ENCODE measurements around the gene ALX4. TPM values are rescaled to one million over a fixed set of nuclear protein-coding genes. Genes with fewer than 3 reads are reported as not detected.

The ALX4 gene
- total and polyA plus RNA-seq, 2 experiments from 2014 or later: not detected

- no peaks in the 10 kb centered on the region; the same call in 2 of the 3 replicates for H3K36me3 Mint-ChIP-seq (ENCODE audit: low read depth)
- no peak for TF ChIP-seq ETS1 (IDR thresholded peaks at IDR 0.05)
- no peak for TF ChIP-seq ZNF114 (CRISPR knock-in tag; IDR thresholded peaks at IDR 0.05)
- TF ChIP-seq EZH2 (IDR thresholded peaks at IDR 0.05; ENCODE audit: low read depth, unreplicated experiment): no peak
- TF ChIP-seq STAT1 (IDR thresholded peaks at IDR 0.05; ENCODE audit: unreplicated experiment): no peak
- TF ChIP-seq EZH2phosphoT487 (IDR thresholded peaks at IDR 0.05; ENCODE audit: unreplicated experiment): no peak
- TF ChIP-seq ZNF462 (CRISPR knock-in tag; IDR thresholded peaks at IDR 0.05): no peak
- TF ChIP-seq NANOG (IDR thresholded peaks at IDR 0.05; ENCODE audit: borderline replicate concordance): no peak
- no peak for TF ChIP-seq CTCF (conservative IDR thresholded peaks at IDR 0.05; ENCODE audit: low read depth in 2 of 2)
- no peak for TF ChIP-seq JUNB (IDR thresholded peaks at IDR 0.05; ENCODE audit: unreplicated experiment)
- H4K20me1 ChIP-seq (replicated peaks; ENCODE audit: insufficient read depth): no peaks in the 10 kb centered on the region
- no peaks in the 10 kb centered on the region for H3K9me3 Mint-ChIP-seq
- H2AFZ ChIP-seq: no peak overlapping the region
- no peaks in the 10 kb centered on the region for H3K36me3 ChIP-seq (ENCODE audit: insufficient read depth)
- H3K4me3 ChIP-seq: no peak overlapping the region
- H3K27ac ChIP-seq (ENCODE audit: low read depth): no peak overlapping the region
- no peaks in the 10 kb centered on the region for H3K79me2 ChIP-seq (replicated peaks; ENCODE audit: insufficient read depth)
- H3K4me3 Mint-ChIP-seq: no peak overlapping the region
- H3K4me1 Mint-ChIP-seq: no peaks in the 10 kb centered on the region; the same call in 2 of the 3 replicates
- no peaks in the 10 kb centered on the region for H3K27me3 ChIP-seq (ENCODE audit: insufficient read depth)
- peaks cover 3% of the 10 kb centered on the region for H3K27me3 Mint-ChIP-seq (ENCODE audit: insufficient read depth, low read depth, poor library complexity)
- H3K27ac Mint-ChIP-seq: no peak overlapping the region
- no peaks in the 10 kb centered on the region for H3F3A ChIP-seq (replicated peaks; ENCODE audit: low read depth)
- no peak overlapping the region for H3K4me2 ChIP-seq
- no peaks in the 10 kb centered on the region for H3K4me1 ChIP-seq (ENCODE audit: insufficient read depth)
- H3K9me2 ChIP-seq (ENCODE audit: insufficient read depth): no peaks in the 10 kb centered on the region
- DNase-seq (ENCODE audit: low spot score): no peak
- ATAC-seq: no peak
These were observed 51.0 kb downstream of the ALX4 start for GRCh38 chr11:44258839-44259420.

Measured in GM23338 (cell line).